ENCODE data around the gene PARP16. TPM values are rescaled to one million over a fixed set of nuclear protein-coding genes. Genes with fewer than 3 reads are reported as not detected.
"Not testable (repeated sequence)": the region's sequence is repeated elsewhere in the genome, so short reads cannot be mapped to it uniquely, and the experiment has no call there.

Gene PARP16
- total RNA-seq, 1 donor from 2014 or later = 2.0 TPM

DNA sequence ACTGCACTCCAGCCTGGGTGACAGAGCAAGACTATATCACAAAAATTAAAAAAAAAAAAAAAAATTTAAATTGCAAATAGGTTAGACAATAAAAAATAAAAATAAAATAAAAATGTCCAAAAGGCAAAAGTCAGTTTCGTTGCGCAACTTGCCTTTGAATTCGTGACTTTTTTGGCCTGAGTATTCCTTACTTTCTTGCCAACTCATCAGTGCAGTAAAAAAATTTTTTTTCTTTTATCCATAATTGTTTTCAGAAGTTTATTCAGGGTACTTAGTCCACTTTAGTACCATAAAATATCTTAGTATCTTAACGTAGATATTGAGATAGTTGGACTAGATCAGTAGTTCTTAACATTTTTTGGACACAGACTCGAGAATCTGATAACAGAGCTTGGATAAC is 53.0 kb downstream of the PARP16 start:
- DNase-seq = no peak

DNA sequence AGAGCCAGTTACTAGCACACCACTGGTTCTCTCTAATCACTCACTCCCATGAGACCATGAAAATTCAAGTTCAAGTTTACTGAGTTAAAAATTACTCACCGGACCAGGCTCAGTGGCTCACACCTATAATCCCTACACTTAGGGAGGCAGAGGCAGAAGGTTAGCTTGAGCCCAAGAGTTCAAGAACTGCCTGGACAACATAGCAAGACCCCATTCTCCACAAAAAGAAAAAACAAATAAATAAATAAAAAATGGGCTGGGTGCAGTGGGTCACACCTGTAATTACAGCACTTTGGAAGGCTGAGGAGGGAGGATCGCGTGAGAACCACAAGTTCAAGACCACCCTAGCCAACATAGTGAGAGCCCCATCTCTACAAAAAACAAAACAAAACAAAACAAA is 54.2 kb downstream of the PARP16 start:
- DNase-seq = no peak

DNA sequence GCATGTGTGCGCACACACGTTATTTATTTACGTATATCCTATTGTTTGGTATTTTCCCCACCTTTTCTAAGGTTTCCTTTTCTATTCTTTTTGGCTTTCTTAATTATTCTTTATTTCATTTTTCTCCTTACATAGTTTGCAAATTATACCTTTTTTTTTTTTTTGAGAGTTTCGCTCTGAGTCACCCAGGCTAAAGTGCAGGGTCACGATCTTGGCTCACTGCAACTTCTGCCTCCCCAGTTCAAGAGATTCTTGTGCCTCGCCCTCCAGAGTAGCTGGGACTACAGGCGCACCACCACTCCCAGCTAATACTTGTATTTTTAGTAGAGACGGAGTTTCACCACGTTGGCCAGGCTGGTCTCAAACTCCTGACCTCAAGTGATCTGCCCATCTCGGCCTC is 55.4 kb downstream of the PARP16 start:
- no peak for DNase-seq

DNA sequence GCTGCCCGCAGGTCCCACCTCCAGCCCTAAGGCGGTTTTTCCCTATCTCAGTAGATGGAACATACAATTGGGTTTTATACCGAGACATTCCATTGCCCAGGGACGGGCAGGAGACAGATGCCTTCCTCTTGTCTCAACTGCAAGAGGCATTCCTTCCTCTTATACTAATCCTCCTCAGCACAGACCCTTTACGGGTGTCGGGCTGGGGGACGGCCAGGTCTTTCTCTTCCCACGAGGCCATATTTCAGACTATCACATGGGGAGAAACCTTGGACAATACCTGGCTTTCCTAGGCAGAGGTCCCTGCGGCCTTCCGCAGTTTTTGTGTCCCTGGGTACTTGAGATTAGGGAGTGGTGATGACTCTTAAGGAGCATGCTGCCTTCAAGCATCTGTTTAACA is 59.8 kb downstream of the PARP16 start:
- not testable (repeated sequence) for DNase-seq

GRCh38 chr15:65226221-65226620 is 60.5 kb downstream of the PARP16 start:
- no peak for DNase-seq

- DNase-seq = no peak
Observed at GRCh38 chr15:65223996-65224395, 62.7 kb downstream of the PARP16 start.

DNA sequence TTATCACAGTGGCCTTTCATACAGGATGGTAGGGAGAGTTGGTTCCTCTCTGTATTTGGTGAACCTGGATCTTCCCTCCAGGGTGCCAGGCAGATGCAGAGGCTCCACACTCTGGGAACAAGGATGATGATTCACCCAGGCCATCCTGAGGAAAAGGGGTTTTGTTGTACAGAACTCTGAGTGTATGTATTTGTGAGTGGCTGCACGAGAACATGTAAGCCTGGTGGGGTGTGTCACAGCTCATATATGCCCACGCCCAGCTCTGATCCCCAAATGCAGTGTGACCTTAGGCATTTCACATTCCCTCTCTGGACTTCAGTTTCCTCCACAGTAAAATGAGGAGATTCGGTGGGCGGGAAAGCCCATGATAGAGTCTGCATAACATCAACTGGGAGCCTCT is 63.8 kb downstream of the PARP16 start:
- peak; percentile 40 for DNase-seq

DNA sequence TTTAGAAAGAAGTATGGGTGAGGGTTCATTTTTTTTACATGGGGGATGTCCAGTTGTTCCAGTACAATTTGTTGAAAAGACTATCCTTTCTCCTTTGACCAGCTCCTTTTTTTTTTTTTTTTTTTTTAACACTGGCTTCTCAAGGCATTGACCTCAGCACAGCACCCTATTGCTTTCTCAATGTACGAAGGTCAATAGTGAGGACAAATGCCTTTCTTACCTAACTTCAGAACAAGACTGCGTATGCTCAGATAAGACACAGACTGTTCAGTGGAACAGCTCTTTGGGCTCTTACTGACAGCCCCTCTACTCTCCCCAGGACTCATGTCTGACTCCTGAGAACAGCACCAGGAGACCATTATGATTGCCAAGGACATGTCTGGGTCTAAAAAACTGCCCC is 65.0 kb downstream of the PARP16 start:
- no peak for DNase-seq

DNA sequence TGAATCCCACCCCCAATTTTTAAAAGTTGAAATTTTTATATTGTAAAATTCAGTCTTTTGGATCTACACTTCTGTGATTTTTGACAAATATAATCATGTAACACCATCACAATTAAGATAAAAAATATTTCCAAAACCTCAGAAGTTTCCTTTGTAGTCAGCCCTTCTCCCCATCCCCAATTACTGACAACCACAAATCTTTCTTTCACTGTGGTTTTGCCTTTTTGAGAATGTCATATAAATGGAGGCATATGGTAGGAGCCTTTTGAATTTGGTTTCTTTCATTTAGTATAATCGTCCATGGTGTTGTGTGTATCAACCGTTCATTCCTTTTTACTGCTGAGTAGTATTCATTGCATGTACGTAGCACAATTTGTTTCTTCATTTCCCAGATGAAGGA is 67.5 kb downstream of the PARP16 start:
- DNase-seq = no peak

DNA sequence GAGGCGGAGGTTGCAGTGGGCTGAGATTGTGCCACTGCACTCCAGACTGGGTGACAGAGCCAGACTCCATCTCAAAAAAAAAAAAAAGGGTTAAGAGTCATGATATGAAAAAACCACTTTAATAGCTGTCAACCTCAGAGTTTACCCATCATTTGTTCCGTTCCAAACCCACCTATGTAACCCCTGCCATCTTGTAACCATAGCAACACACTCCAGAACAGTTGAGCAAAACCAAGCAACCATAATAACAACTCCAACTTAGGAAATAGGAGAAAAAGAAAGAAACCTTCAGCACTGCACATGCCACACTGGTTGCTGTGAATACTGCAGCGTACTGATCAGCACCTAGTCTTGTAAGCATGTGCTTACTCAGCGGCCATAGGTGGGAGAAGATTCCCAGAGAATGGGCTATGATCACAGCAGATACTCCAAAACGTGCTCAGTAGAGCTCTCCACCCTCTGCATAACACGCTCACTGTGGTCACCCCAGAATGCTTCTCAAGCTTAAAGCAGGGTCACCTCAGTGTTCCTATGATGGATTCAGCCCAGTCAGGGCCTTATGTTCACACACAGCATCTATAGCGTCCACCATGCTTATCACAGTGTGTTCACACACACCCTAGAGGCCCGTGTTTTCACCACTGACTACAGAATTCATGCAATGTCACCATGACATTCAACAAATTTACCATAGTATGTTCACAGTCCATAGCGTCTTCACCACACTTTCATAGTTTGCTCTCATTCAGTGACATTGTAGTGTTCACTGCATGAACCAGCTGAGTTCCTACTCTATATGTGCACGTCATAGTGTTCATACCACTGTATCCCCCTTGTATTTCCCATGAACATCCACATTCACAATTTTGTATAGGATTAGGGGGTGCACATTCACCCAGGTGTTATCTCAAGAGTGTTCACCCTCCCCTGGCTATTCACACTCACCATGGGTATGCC is 68.9 kb downstream of the PARP16 start:
- DNase-seq = no peak

GRCh38 chr15:65215496-65215895 is 71.2 kb downstream of the PARP16 start:
- DNase-seq = no peak

- no peak for DNase-seq
Observed at GRCh38 chr15:65214010-65214409, 72.7 kb downstream of the PARP16 start.

- DNase-seq = no peak
Observed at GRCh38 chr15:65213241-65213640, 73.4 kb downstream of the PARP16 start.

DNA sequence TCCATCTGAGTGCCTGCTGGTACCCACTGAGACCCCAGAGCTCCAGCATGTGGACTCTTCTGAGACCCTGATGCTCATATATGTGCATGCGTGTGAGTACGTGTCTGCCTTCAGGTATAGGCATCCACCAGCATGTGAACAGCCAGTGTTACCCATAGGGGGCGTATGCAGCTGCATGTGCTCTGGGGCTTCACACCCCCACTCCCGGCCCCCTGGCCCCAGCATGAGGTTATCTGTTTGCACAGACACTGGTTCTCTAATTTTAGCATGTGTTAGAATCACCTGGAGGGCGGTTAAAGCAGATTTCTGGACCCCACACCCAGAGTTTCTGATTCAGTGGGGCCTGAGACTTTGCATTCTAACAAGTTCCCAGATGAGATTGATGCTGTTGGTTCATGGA is 74.6 kb downstream of the PARP16 start:
- peak; percentile 30 for DNase-seq

- DNase-seq = no peak
Observed at GRCh38 chr15:65211482-65211982, 75.2 kb downstream of the PARP16 start.

DNA sequence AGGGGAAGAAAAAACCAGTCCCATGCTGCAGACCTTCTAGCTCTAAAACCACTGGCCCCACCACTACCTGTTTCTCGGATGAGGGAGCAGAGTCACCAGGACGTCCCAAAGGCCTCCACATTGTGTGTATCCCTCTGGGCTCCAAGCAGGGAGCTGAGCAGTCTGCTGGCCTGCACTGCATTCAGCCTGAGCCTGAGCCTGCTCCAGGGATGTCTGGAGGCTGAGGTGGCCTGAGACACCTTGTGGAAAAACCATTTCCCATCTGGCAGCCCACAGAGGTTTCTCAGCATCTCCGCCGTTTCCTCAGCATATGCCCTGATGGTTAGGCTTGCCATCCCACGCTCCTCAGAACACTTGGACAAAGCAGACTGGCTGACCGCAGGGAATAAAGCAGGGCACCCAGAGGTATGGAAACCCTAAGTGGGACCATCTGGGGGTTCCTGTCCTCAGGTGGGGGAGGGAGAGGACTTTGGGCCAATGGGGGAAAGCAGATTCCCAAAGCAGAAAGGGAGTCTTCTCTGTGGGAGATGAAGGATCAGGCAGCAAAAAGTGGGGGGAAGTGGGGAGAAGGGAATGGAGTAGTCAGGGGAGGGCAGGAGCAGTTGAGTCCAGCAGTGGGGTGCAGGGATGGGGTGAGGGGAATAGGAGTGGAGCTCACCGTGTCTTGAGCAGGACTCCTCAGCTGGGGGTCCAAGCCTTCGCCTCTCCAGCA is 75.8 kb downstream of the PARP16 start, which contains the start of gene CILP:
Gene CILP, minus strand, starts transcription at position 704 of the 712 bp plus-strand sequence. CDS start 1,718 bp downstream, outside the sequence.
- no peak for DNase-seq

DNA sequence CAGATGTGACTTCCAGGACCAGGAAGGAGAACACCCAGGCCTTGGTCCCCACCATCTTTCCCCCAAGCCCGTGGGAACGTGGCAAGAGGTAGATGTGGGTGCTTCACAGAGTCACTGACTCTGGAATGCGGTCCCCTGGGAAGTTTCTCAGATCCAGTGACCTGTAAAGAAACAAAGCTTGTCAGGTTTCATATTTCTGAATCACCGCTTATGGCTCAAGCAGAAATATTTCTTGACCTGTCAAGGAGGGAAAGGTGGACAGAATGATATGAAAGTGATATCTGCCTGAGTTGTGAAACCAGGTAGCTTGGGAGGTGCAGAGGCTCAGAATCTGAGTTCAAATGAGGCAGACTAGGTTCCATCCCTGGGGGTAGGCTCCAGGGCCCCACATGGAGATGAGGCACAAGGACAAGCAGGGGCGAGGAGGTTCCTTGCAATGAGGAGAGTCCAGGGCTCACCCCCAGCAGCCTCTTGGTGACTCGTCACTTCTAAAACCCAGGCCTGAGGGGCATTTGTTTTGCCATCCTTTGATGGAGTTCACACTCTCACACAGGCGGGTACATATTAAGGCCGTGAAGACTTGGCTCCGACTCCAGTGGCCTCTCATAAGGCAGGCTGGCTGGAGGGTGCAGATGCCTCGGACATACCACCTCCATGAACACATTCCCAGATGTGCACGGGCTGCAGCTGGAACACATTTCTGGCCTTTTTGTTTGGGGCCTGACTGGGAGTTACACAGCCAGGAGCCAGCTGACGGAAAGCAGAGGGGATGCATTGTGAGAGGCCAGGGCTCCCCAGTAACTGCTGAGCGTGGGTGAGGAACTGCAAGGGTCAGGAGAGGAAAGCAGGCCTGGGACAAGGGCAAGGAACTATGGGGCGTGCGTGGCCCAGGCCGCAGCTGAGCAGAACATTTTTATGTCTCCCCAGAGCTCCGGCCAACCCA is 76.7 kb downstream of the PARP16 start:
- DNase-seq = no peak

DNA sequence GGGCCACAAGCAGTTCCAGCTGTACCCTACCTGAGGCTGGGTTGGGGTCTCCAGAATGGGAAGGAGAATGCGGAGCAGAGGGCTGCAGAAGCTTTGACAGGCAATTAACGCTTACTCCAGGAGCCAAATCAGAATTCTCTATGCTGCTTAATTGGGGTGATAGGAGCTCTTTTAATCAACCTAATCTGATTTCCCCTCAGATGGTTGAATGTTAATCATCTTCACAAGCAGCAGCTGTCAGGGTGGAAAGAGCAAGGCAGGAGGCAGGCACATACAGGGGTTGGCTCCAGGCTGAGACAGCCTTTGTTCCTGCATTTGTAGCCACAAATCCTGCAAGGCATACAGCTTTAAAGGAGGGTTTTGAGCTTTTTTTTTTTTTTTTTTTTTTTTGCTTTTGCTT is 78.0 kb downstream of the PARP16 start:
- no peak for DNase-seq

All from dermis blood vessel endothelial cell (primary cell).